SK-N-SH treated with all-trans-retinoic acid at 6 μM for 48 hours (cell line): ENCODE data around the gene PMEPA1.

Experiments
- ATAC-seq: fragments of 200-7000 bp; cut with Tn5 transposase; 3 replicates; pipeline ENCODE4 v1.9.1; 2020; ENCODE audit warnings: mild to moderate bottlenecking, moderate library complexity
- ARNTL ChIP-seq: fragments of 450-650 bp; formaldehyde crosslinking; IDR thresholded peaks from 2 replicates; pipeline ENCODE4 v1.5.0; 2020; ENCODE audit warnings: low read depth, mild to moderate bottlenecking, moderate library complexity, borderline replicate concordance
- BACH2 ChIP-seq: fragments of 250-450 bp; sonication (Bioruptor Pico); IDR thresholded peaks from 2 replicates; pipeline ENCODE4 v1.9.0; 2021; ENCODE audit warnings: mild to moderate bottlenecking, borderline replicate concordance
- CREB5 ChIP-seq: fragments of 250-450 bp; sonication (Bioruptor Pico); IDR thresholded peaks from 2 replicates; pipeline ENCODE4 v1.5.1; 2020; ENCODE audit warnings: low read depth, mild to moderate bottlenecking, moderate library complexity
- CSDC2 ChIP-seq: fragments of 250-450 bp; sonication (Bioruptor Pico); IDR thresholded peaks from 2 replicates; pipeline ENCODE4 v1.5.0; 2020; ENCODE audit warnings: mild to moderate bottlenecking, moderate library complexity
- GLIS3 ChIP-seq: fragments of 250-450 bp; sonication (Bioruptor Pico); IDR thresholded peaks from 2 replicates; pipeline ENCODE4 v1.5.0; 2020; ENCODE audit warnings: mild to moderate bottlenecking, moderate library complexity
- ISL1 ChIP-seq: fragments of 250-450 bp; sonication (Bioruptor Pico); IDR thresholded peaks from 2 replicates; pipeline ENCODE4 v2.1.2; 2022; ENCODE audit warnings: mild to moderate bottlenecking, moderate library complexity
- OSR1 ChIP-seq: fragments of 250-450 bp; sonication (Bioruptor Pico); IDR thresholded peaks from 2 replicates; pipeline ENCODE4 v1.8.0; 2022; ENCODE audit warnings: moderate library complexity, mild to moderate bottlenecking, inconsistent platforms
- POU6F1 ChIP-seq: fragments of 250-450 bp; sonication (Bioruptor Pico); IDR thresholded peaks from 2 replicates; pipeline ENCODE4 v1.8.0; 2021; ENCODE audit warnings: low read depth, mild to moderate bottlenecking, moderate library complexity, borderline replicate concordance
- PPARA ChIP-seq: fragments of 250-450 bp; sonication (Bioruptor Pico); IDR thresholded peaks from 2 replicates; pipeline ENCODE4 v1.5.0; 2020; ENCODE audit warnings: mild to moderate bottlenecking, borderline replicate concordance
- SNAI2 ChIP-seq: fragments of 250-450 bp; sonication (Bioruptor Pico); IDR thresholded peaks from 2 replicates; pipeline ENCODE4 v1.5.0; 2020; ENCODE audit warnings: mild to moderate bottlenecking, moderate library complexity
- TCF4 ChIP-seq: fragments of 250-450 bp; sonication (Bioruptor Pico); IDR thresholded peaks from 2 replicates; pipeline ENCODE4 v1.8.0; 2021; ENCODE audit warnings: mild to moderate bottlenecking, moderate library complexity, borderline replicate concordance
- TOX ChIP-seq: fragments of 250-450 bp; sonication (Bioruptor Pico); IDR thresholded peaks from 2 replicates; pipeline ENCODE4 v1.8.0; 2021; ENCODE audit warnings: mild to moderate bottlenecking, moderate library complexity, borderline replicate concordance
- ZC3H10 ChIP-seq: fragments of 250-450 bp; sonication (Bioruptor Pico); IDR thresholded peaks from 2 replicates; pipeline ENCODE4 v1.5.1; 2021; ENCODE audit warnings: mild to moderate bottlenecking, moderate library complexity
- ZFP3 ChIP-seq: fragments of 250-450 bp; sonication (Bioruptor Pico); IDR thresholded peaks from 2 replicates; pipeline ENCODE4 v1.5.0; 2020; ENCODE audit warnings: mild to moderate bottlenecking, moderate library complexity
- ZFP30 ChIP-seq: fragments of 450-650 bp; formaldehyde crosslinking; IDR thresholded peaks from 2 replicates; pipeline ENCODE4 v1.5.0; 2022; ENCODE audit warnings: mild to moderate bottlenecking, moderate library complexity
- ZNF565 ChIP-seq: fragments of 450-650 bp; formaldehyde crosslinking; conservative IDR thresholded peaks from 2 replicates; pipeline ENCODE4 v1.5.0; 2020; ENCODE audit warnings: low read depth, mild to moderate bottlenecking, moderate library complexity
- ZNF70 ChIP-seq: fragments of 450-650 bp; formaldehyde crosslinking; IDR thresholded peaks from 2 replicates; pipeline ENCODE4 v1.5.0; 2020; ENCODE audit warnings: mild to moderate bottlenecking, moderate library complexity
- ZNF8 ChIP-seq: fragments of 450-650 bp; formaldehyde crosslinking; IDR thresholded peaks from 2 replicates; pipeline ENCODE4 v1.5.0; 2020; ENCODE audit warnings: mild to moderate bottlenecking, moderate library complexity
- TF ChIP-seq, protein P1 (sequence below): fragments of 250-450 bp; sonication (Bioruptor Pico); IDR thresholded peaks from 2 replicates; pipeline ENCODE4 v1.8.0; 2020; ENCODE audit warnings: mild to moderate bottlenecking, moderate library complexity, borderline replicate concordance
- TF ChIP-seq, protein P2 (sequence below): fragments of 250-450 bp; sonication (Bioruptor Pico); IDR thresholded peaks from 2 replicates; pipeline ENCODE4 v1.5.0; 2020; ENCODE audit warnings: mild to moderate bottlenecking, moderate library complexity

The PMEPA1 gene

DNA sequence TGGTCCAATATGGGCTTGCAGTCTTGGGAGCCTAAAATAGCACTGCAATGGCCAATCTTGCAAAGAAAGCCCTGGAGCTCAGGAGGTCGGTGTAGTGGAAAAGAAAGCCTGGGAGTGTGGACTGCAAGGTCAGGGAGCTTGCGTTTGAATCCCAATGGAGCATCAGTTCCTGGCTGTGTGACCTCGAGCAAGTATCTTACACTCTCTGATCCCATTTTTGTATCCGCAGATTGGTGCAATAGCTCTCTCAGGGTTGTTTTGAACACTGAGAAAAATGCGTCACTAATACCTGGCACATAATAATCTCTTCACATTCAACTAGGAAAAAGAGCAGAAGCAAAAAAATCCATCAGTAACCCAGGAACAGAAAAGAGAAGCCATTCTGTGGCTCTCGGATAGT lies 7.3 kb downstream of the PMEPA1 start:
- TF ChIP-seq ZFP3 (CRISPR knock-in tag) (no peak), ZNF565 (CRISPR knock-in tag) (no peak), ARNTL (CRISPR knock-in tag) (no peak), ZNF8 (CRISPR knock-in tag) (no peak), POU6F1 (CRISPR knock-in tag) (no peak), BACH2 (CRISPR knock-in tag) (no peak), CSDC2 (no peak), GLIS3 (CRISPR knock-in tag) (no peak)
- ATAC-seq = no peak

DNA sequence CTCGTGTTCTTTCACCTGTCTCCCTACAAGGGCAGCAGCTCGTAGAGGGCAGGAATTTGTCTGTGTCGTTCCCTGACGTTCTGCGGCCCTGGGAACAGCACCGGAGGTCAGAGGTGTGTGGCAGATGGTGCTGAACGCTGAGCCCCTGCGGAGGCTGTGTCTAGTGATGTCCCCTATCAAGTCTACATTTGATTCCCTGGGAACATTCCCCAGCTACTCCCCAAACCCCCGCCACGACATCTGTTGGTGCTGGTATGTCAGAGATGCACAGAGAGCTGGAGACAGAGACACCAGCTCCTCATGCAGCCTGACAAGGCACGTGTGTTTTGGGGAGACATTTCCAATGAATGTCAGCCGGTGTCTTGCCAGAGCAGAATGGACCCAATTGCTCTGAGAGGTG lies 7.7 kb downstream of the PMEPA1 start:
- ATAC-seq = no peak
- TF ChIP-seq TCF4 (CRISPR knock-in tag) (no peak), ZFP30 (CRISPR knock-in tag) (no peak), TOX (no peak), PPARA (no peak), ZNF565 (CRISPR knock-in tag) (no peak), GLIS3 (CRISPR knock-in tag) (no peak), ZNF70 (CRISPR knock-in tag) (no peak), ARNTL (CRISPR knock-in tag) (no peak), POU6F1 (CRISPR knock-in tag) (no peak), ZNF8 (CRISPR knock-in tag) (no peak), ZFP3 (CRISPR knock-in tag) (no peak), CSDC2 (no peak), CREB5 (CRISPR knock-in tag) (no peak), OSR1 (CRISPR knock-in tag) (no peak), BACH2 (CRISPR knock-in tag) (no peak), SNAI2 (no peak), ISL1 (CRISPR knock-in tag) (no peak)
- TF ChIP-seq, protein P1, sequence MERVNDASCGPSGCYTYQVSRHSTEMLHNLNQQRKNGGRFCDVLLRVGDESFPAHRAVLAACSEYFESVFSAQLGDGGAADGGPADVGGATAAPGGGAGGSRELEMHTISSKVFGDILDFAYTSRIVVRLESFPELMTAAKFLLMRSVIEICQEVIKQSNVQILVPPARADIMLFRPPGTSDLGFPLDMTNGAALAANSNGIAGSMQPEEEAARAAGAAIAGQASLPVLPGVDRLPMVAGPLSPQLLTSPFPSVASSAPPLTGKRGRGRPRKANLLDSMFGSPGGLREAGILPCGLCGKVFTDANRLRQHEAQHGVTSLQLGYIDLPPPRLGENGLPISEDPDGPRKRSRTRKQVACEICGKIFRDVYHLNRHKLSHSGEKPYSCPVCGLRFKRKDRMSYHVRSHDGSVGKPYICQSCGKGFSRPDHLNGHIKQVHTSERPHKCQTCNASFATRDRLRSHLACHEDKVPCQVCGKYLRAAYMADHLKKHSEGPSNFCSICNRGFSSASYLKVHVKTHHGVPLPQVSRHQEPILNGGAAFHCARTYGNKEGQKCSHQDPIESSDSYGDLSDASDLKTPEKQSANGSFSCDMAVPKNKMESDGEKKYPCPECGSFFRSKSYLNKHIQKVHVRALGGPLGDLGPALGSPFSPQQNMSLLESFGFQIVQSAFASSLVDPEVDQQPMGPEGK = no peak
- TF ChIP-seq, protein P2, sequence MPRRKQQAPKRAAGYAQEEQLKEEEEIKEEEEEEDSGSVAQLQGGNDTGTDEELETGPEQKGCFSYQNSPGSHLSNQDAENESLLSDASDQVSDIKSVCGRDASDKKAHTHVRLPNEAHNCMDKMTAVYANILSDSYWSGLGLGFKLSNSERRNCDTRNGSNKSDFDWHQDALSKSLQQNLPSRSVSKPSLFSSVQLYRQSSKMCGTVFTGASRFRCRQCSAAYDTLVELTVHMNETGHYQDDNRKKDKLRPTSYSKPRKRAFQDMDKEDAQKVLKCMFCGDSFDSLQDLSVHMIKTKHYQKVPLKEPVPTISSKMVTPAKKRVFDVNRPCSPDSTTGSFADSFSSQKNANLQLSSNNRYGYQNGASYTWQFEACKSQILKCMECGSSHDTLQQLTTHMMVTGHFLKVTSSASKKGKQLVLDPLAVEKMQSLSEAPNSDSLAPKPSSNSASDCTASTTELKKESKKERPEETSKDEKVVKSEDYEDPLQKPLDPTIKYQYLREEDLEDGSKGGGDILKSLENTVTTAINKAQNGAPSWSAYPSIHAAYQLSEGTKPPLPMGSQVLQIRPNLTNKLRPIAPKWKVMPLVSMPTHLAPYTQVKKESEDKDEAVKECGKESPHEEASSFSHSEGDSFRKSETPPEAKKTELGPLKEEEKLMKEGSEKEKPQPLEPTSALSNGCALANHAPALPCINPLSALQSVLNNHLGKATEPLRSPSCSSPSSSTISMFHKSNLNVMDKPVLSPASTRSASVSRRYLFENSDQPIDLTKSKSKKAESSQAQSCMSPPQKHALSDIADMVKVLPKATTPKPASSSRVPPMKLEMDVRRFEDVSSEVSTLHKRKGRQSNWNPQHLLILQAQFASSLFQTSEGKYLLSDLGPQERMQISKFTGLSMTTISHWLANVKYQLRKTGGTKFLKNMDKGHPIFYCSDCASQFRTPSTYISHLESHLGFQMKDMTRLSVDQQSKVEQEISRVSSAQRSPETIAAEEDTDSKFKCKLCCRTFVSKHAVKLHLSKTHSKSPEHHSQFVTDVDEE (CRISPR knock-in tag) = no peak

DNA sequence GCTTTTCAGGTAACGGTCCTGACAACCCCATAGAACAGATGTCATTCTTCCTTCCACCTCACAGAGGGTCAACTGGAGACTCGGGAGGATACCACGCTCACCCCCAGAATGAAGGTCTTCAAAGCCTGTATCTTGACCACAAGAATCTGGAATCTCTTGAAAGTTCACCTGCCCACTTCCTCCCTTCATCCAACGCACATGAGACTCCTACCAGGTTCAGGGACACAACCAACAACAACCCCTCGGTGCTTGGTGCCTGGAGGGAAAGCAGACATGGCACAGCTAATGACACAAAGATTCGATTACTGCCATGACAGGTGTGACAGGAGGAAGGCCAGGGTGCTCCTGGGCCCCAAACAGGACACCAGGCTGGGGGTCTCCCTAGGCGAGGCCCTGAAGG lies 8.2 kb downstream of the PMEPA1 start:
- no peak for ATAC-seq
- TF ChIP-seq ZNF70 (CRISPR knock-in tag) (no peak), TCF4 (CRISPR knock-in tag) (no peak), ZC3H10 (CRISPR knock-in tag) (no peak), ZNF565 (CRISPR knock-in tag) (no peak), CSDC2 (no peak), POU6F1 (CRISPR knock-in tag) (no peak), CREB5 (CRISPR knock-in tag) (no peak), GLIS3 (CRISPR knock-in tag) (no peak), PPARA (no peak)
- TF ChIP-seq, protein P2 (CRISPR knock-in tag) = no peak
